Natural killer cell (primary cell): Measurements from ENCODE around the gene UBAP2L. TPM values are rescaled to one million over a fixed set of nuclear protein-coding genes. Genes with fewer than 3 reads are reported as not detected.
"Not testable (repeated sequence)": the region's sequence is repeated elsewhere in the genome, so short reads cannot be mapped to it uniquely, and the experiment has no call there.

Experiments used
- ATAC-seq, 3 donors: fragments of 150-1000 bp in 2 of 3; fragments of 200-7000 bp in 1 of 3; cut with Tn5 transposase; 1 replicate in 1 of 3; 2 replicates in 2 of 3; pipeline ENCODE4 v1.10.0; 2021; ENCODE audit warnings: mild to moderate bottlenecking in 2 of 3, moderate library complexity in 2 of 3
- DNase-seq, 2 donors: peaks; one replicate each; pipeline versions ENCODE4 v3.0.0 to v3.0.0-alpha.2; 2013 to 2021; ENCODE audit warnings: mixed read lengths in 1 of 2
- H3K27ac ChIP-seq: one replicate; pipeline ENCODE4 v1.5.1; 2013; ENCODE audit warnings: mild to moderate bottlenecking, low read length
- H3K27me3 ChIP-seq: one replicate; pipeline ENCODE4 v1.6.1; 2013; ENCODE audit warnings: low read length; ENCODE audit not compliant: control insufficient read depth, insufficient read depth
- H3K36me3 ChIP-seq: one replicate; pipeline ENCODE4 v1.6.1; 2013; ENCODE audit warnings: low read length; ENCODE audit not compliant: control insufficient read depth, insufficient read depth
- H3K4me1 ChIP-seq: one replicate; pipeline ENCODE4 v1.6.1; 2013; ENCODE audit warnings: low read length; ENCODE audit not compliant: control insufficient read depth, insufficient read depth
- H3K4me3 ChIP-seq: one replicate; pipeline ENCODE4 v1.5.1; 2013; ENCODE audit warnings: low read length
- H3K9me3 ChIP-seq: one replicate; pipeline ENCODE4 v1.6.1; 2013; ENCODE audit warnings: low read length; ENCODE audit not compliant: control insufficient read depth, insufficient read depth
- H3K27ac Mint-ChIP-seq, 2 donors: one replicate each; pipeline ENCODE4 v1.8.0; 2022; ENCODE audit warnings: mild to moderate bottlenecking in 2 of 2, mixed read lengths in 2 of 2, moderate library complexity in 1 of 2
- H3K27me3 Mint-ChIP-seq, 2 donors: one replicate each; pipeline ENCODE4 v1.8.0; 2022; ENCODE audit warnings: low read depth in 2 of 2, mixed read lengths in 2 of 2
- H3K36me3 Mint-ChIP-seq: one replicate; pipeline ENCODE4 v1.8.0; 2022; ENCODE audit warnings: mixed read lengths
- H3K4me1 Mint-ChIP-seq, 2 donors: one replicate each; pipeline ENCODE4 v1.8.0; 2022; ENCODE audit warnings: mixed read lengths in 2 of 2
- H3K4me3 Mint-ChIP-seq: one replicate; pipeline ENCODE4 v1.8.0; 2022; ENCODE audit warnings: mild to moderate bottlenecking, moderate library complexity, mixed read lengths
- H3K9me3 Mint-ChIP-seq, 2 donors: one replicate each; pipeline ENCODE4 v1.8.0; 2022; ENCODE audit warnings: mixed read lengths in 2 of 2
- CTCF ChIP-seq: fragments of 200-600 bp; IDR thresholded peaks from one replicate; pipeline ENCODE4 v1.8.0; 2022; ENCODE audit warnings: antibody characterized with exemption
- WGBS: methylation state at CpG from one replicate; pipeline ENCODE4 v1.1.7; 2013; ENCODE audit warnings: missing lambda C conversion rate; ENCODE audit not compliant: insufficient coverage; 5-methylcytosine and 5-hydroxymethylcytosine counted together
- intact Hi-C: fragments of 100-400 bp; cut with micrococcal nuclease; formaldehyde crosslinking; loops from one replicate; pipeline ENCODE4 v1.14.2; 2022
- total RNA-seq, 4 donors: library from RNA; stranded (reverse); fragments of 120-200 nt in 1 of 4; gene quantifications; one replicate each; pipeline versions ENCODE4 v1.2.3 to v1.2.4, GENCODE V29; 2013 to 2022

The UBAP2L gene
- total RNA-seq, 3 donors from 2014 or later (not counting 1 experiment from before 2014, with no cell fraction given), result 195 to 220 (median 218) TPM

GRCh38 chr1:154306151-154306550 is 85.4 kb downstream of the UBAP2L start:
- no peak overlapping the region for H3K4me3 Mint-ChIP-seq
- Histone ChIP-seq H3K4me3 (no peak overlapping the region), H3K27ac (no peak overlapping the region), H3K27me3 (no peaks in the 10 kb centered on the region), H3K4me1 (no peaks in the 10 kb centered on the region), H3K36me3 (no peaks in the 10 kb centered on the region), H3K9me3 (no peaks in the 10 kb centered on the region)
- H3K27me3 Mint-ChIP-seq, result no peaks in the 10 kb centered on the region
- intact Hi-C loops, result no loop called here
- H3K4me1 Mint-ChIP-seq, result no peaks in the 10 kb centered on the region
- 79% methylated on average over 3 of the region's 3 CpGs for WGBS
- no peaks in the 10 kb centered on the region for H3K9me3 Mint-ChIP-seq
- no peaks in the 10 kb centered on the region for H3K36me3 Mint-ChIP-seq
- no peak for ATAC-seq
- no peak overlapping the region for H3K27ac Mint-ChIP-seq
- DNase-seq, result no peak
- no peak for TF ChIP-seq CTCF

GRCh38 chr1:154307670-154308270 is 87.0 kb downstream of the UBAP2L start:
- ATAC-seq, H3K27ac ChIP-seq, H3K36me3 ChIP-seq, H3K9me3 Mint-ChIP-seq, H3K36me3 Mint-ChIP-seq, H3K4me3 Mint-ChIP-seq, H3K9me3 ChIP-seq, H3K27me3 ChIP-seq, H3K4me3 ChIP-seq, intact Hi-C loops, DNase-seq, H3K4me1 Mint-ChIP-seq, H3K4me1 ChIP-seq, H3K27ac Mint-ChIP-seq, H3K27me3 Mint-ChIP-seq: not testable (repeated sequence)
- 48% methylated on average over 4 of the region's 4 CpGs for WGBS

- H3K36me3 ChIP-seq, DNase-seq, H3K27ac Mint-ChIP-seq, H3K27ac ChIP-seq, H3K9me3 Mint-ChIP-seq, H3K9me3 ChIP-seq, H3K27me3 ChIP-seq, intact Hi-C loops, H3K4me3 Mint-ChIP-seq, H3K27me3 Mint-ChIP-seq, ATAC-seq, H3K36me3 Mint-ChIP-seq, H3K4me3 ChIP-seq, H3K4me1 ChIP-seq, H3K4me1 Mint-ChIP-seq: not testable (repeated sequence)
- WGBS, result 85% methylated on average over 6 of the region's 7 CpGs
These were observed 88.4 kb downstream of the UBAP2L start for GRCh38 chr1:154309136-154309535.

- H3K4me3 ChIP-seq, H3K27ac Mint-ChIP-seq, H3K9me3 Mint-ChIP-seq, H3K27ac ChIP-seq, H3K36me3 Mint-ChIP-seq, DNase-seq, H3K4me3 Mint-ChIP-seq, ATAC-seq, H3K27me3 ChIP-seq, H3K27me3 Mint-ChIP-seq, H3K4me1 ChIP-seq, H3K4me1 Mint-ChIP-seq, intact Hi-C loops, H3K9me3 ChIP-seq, H3K36me3 ChIP-seq: not testable (repeated sequence)
- 84% methylated on average over 9 of the region's 13 CpGs for WGBS
These were observed 91.7 kb downstream of the UBAP2L start for GRCh38 chr1:154312229-154313065.

- H3K36me3 ChIP-seq, result no peaks in the 10 kb centered on the region
- no peaks in the 10 kb centered on the region for H3K27me3 ChIP-seq
- Mint-ChIP-seq H3K36me3 (no peaks in the 10 kb centered on the region), H3K27me3 (peaks cover 8 to 11% of the 10 kb centered on the region in 2 donors), H3K4me1 (no peaks in the 10 kb centered on the region), H3K9me3 (no peaks in the 10 kb centered on the region), H3K4me3 (no peak overlapping the region), H3K27ac (no peak overlapping the region)
- DNase-seq, result no peak
- no peaks in the 10 kb centered on the region for H3K9me3 ChIP-seq
- H3K27ac ChIP-seq, result no peak overlapping the region
- no peaks in the 10 kb centered on the region for H3K4me1 ChIP-seq
- ATAC-seq, result no peak
- no peak for TF ChIP-seq CTCF
- intact Hi-C loops, result no loop called here
- H3K4me3 ChIP-seq, result no peak overlapping the region
- WGBS, result 85% methylated on average over 10 of the region's 10 CpGs
These were observed 92.3 kb downstream of the UBAP2L start for GRCh38 chr1:154313066-154313356.

- H3K27me3 Mint-ChIP-seq, result peaks cover 11 to 17% of the 10 kb centered on the region in 2 donors
- H3K27me3 ChIP-seq, H3K4me3 ChIP-seq, H3K36me3 ChIP-seq, intact Hi-C loops, H3K27ac Mint-ChIP-seq, DNase-seq, H3K36me3 Mint-ChIP-seq, H3K9me3 Mint-ChIP-seq, ATAC-seq, H3K4me3 Mint-ChIP-seq, H3K27ac ChIP-seq, H3K4me1 Mint-ChIP-seq, H3K9me3 ChIP-seq, H3K4me1 ChIP-seq: not testable (repeated sequence)
- WGBS, result 80% methylated on average over 1 of the region's 3 CpGs
These were observed 93.5 kb downstream of the UBAP2L start for GRCh38 chr1:154314226-154314625.
